Epithelial cell of esophagus (primary cell): ENCODE results near the gene PTPRE.

Source experiments
- DNase-seq: peaks from one replicate; pipeline ENCODE4 v3.0.0; 2010; ENCODE audit warnings: low read depth
- H3K4me3 ChIP-seq: 2 replicates; pipeline ENCODE4 v1.5.1; 2011; ENCODE audit warnings: mild to moderate bottlenecking, low read length, control low read depth
- TF ChIP-seq, protein P1 (sequence below): IDR thresholded peaks from 2 replicates; pipeline ENCODE4 v1.5.1; 2011; ENCODE audit warnings: low read depth, mild to moderate bottlenecking, low read length, control low read depth, inconsistent platforms; ENCODE audit not compliant: insufficient read depth; ENCODE audit errors: missing control alignments

PTPRE gene

DNA sequence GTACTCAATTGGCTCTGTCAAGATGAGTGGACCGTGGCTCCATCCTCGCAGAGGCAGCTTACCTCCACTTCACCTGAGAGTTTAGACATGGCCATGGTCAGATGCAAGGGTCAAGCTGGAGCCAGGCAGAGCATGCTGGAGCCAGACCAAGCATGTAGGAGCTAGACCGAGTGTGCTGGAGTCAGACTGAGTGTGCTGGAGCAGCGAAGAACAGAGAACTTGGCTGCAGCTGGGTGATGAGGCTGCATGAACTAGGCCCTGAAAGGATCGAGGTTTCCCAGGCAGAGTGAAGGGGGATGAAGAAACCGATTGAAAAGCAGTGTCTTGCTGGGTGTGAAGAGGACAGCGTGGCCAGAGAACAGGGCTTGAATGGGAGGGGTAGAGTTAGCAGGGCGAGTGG, 133.2 kb downstream of the PTPRE start:
- no peak overlapping the region for H3K4me3 ChIP-seq
- TF ChIP-seq, protein P1, sequence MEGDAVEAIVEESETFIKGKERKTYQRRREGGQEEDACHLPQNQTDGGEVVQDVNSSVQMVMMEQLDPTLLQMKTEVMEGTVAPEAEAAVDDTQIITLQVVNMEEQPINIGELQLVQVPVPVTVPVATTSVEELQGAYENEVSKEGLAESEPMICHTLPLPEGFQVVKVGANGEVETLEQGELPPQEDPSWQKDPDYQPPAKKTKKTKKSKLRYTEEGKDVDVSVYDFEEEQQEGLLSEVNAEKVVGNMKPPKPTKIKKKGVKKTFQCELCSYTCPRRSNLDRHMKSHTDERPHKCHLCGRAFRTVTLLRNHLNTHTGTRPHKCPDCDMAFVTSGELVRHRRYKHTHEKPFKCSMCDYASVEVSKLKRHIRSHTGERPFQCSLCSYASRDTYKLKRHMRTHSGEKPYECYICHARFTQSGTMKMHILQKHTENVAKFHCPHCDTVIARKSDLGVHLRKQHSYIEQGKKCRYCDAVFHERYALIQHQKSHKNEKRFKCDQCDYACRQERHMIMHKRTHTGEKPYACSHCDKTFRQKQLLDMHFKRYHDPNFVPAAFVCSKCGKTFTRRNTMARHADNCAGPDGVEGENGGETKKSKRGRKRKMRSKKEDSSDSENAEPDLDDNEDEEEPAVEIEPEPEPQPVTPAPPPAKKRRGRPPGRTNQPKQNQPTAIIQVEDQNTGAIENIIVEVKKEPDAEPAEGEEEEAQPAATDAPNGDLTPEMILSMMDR = no peak
- no peak for DNase-seq

GRCh38 chr10:128040681-128041080, 133.8 kb downstream of the PTPRE start:
- TF ChIP-seq, protein P1 = no peak
- DNase-seq = no peak
- no peak overlapping the region for H3K4me3 ChIP-seq

DNA sequence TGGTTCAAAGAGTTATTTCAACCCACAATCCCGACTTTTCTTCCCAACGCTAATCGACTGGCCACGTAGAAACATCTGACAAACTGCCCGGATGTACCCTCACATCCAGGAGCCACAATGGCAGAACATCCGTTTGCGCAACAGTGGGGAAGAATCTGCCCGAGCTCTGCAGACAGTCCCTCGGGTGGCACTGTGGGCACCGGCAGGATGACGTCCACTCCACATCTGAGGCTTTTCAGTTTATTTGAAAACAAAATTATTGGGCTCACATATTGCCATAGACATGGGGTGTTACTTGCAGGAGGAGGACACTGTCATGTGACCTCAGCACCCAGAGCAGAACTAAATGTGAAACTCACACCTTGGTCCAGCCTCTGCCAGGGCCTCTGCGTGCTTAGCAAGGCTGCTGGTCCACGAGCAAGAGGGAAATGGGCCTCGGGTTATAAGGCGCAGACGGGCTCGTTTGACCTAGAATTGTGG, 135.3 kb downstream of the PTPRE start:
- DNase-seq = no peak

GRCh38 chr10:128043259-128044045, 136.5 kb downstream of the PTPRE start:
- H3K4me3 ChIP-seq = no peak overlapping the region
- no peak for DNase-seq
- TF ChIP-seq, protein P1 = no peak

More for the DNA sequence above, 135.3 kb downstream of the PTPRE start:
- no peak overlapping the region for H3K4me3 ChIP-seq
- TF ChIP-seq, protein P1 = no peak

DNA sequence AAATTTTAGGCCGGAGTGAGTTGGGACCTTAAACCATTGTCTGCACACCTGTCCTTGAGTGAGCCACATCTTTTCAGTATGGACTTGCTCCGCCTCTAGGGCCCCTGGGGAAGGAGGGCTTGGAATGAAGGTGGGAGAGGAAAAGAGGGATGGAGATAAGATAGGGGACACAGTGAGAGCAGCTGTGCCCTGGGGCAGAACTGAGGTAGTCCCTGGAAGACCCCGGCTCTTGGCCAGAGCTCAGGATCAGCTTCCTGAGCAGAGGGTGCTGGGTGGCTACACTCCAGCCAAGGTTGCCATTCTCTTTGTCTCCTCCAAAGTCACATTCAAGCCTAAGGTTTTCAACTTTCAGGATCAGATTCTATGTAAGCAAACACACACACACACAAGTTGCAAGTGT, 137.3 kb downstream of the PTPRE start:
- DNase-seq = no peak
- TF ChIP-seq, protein P1 = no peak
- H3K4me3 ChIP-seq = no peak overlapping the region

GRCh38 chr10:128044961-128045832, 138.3 kb downstream of the PTPRE start:
- TF ChIP-seq, protein P1 = no peak
- DNase-seq = no peak
- H3K4me3 ChIP-seq = no peak overlapping the region
